Keratinocyte (primary cell): ENCODE measurements around the gene MINK1.

Experiments
- CTCF ChIP-seq, 3 experiments: IDR thresholded peaks in 1 of 3; conservative IDR thresholded peaks in 1 of 3; optimal IDR thresholded peaks in 1 of 3; 2 replicates in 2 of 3; 3 replicates in 1 of 3; pipeline versions ENCODE3 to v1.5.1; 2011; ENCODE audit warnings: low read length in 3 of 3, mild to moderate bottlenecking in 3 of 3, moderate library complexity in 2 of 3, control low read depth in 1 of 3, inconsistent platforms in 1 of 3; ENCODE audit not compliant: insufficient read depth in 2 of 3; ENCODE audit errors: extremely low read depth in 1 of 3
- EZH2 ChIP-seq: IDR thresholded peaks from one replicate; pipeline ENCODE4 v1.6.1; 2012; ENCODE audit warnings: inconsistent platforms, mild to moderate bottlenecking, low read length, moderate library complexity

DNA sequence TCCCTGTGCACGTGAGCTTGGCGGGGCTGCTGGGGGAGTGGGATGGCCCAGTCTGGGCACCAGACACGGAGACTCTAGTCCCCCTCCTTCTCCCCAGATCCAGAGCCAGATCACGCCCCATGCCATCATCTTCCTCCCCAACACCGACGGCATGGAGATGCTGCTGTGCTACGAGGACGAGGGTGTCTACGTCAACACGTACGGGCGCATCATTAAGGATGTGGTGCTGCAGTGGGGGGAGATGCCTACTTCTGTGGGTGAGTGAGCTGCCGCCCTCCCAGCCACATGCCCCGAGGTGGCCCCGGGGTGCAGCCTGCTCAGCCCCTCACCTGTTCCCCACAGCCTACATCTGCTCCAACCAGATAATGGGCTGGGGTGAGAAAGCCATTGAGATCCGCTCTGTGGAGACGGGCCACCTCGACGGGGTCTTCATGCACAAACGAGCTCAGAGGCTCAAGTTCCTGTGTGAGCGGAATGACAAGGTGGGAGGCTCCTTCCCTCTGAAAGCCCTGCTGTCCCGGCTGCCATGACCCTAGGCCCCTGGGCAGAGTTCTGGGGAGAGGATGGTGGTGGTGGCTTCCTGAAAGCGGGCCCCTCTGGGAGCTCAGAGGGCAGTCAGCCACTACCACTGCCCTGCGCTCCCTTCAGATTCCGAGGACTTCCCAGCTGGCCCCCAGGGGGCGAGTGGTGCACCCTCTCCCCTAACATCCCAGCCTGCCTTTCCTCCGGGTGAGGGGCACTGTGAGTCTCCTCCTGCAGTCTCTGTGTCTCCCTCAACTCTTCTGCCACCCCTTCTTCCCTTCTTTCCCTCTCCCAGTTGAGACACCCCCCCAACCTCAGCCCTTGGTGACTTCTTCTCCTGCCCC, 63.4 kb downstream of the MINK1 start:
- TF ChIP-seq CTCF (optimal IDR thresholded peaks at IDR 0.05 in 1 of 3, IDR thresholded peaks at IDR 0.05 in 1 of 3, conservative IDR thresholded peaks at IDR 0.05 in 1 of 3; ENCODE audit: extremely low read depth in 1 of 3, insufficient read depth in 2 of 3, low read length in 3 of 3) (no peak), EZH2 (no peak)
